Endothelial cell (in vitro differentiated cells): ENCODE measurements around the gene MACROD2. TPM values are rescaled to one million over a fixed set of nuclear protein-coding genes. Genes with fewer than 3 reads are reported as not detected.
A peak's percentile ranks its signal among the peaks of the same experiment; 100 is the strongest.

Experiments
- DNase-seq: peaks from one replicate; pipeline ENCODE4 v3.0.0; 2021; ENCODE audit warnings: low spot score
- H3K27ac Mint-ChIP-seq: one replicate; pipeline ENCODE4 v1.8.0; 2021; ENCODE audit warnings: mixed read lengths, inconsistent platforms; ENCODE audit not compliant: unreplicated experiment
- H3K27me3 Mint-ChIP-seq: one replicate; pipeline ENCODE4 v1.8.0; 2021; ENCODE audit warnings: mild to moderate bottlenecking, moderate library complexity, mixed read lengths, inconsistent platforms; ENCODE audit not compliant: unreplicated experiment
- H3K36me3 Mint-ChIP-seq: one replicate; pipeline ENCODE4 v1.8.0; 2021; ENCODE audit warnings: mild to moderate bottlenecking, low read depth, mixed read lengths, inconsistent platforms; ENCODE audit not compliant: unreplicated experiment
- H3K4me1 Mint-ChIP-seq: one replicate; pipeline ENCODE4 v1.8.0; 2021; ENCODE audit warnings: mild to moderate bottlenecking, mixed read lengths, inconsistent platforms; ENCODE audit not compliant: unreplicated experiment
- H3K4me3 Mint-ChIP-seq: one replicate; pipeline ENCODE4 v1.8.0; 2021; ENCODE audit warnings: mild to moderate bottlenecking, mixed read lengths, inconsistent platforms; ENCODE audit not compliant: unreplicated experiment
- H3K9me3 Mint-ChIP-seq: one replicate; pipeline ENCODE4 v1.8.0; 2021; ENCODE audit warnings: mixed read lengths, inconsistent platforms; ENCODE audit not compliant: unreplicated experiment
- total RNA-seq: library from RNA; stranded (reverse); fragmentation: NEBNext Ultra II Directional; extraction: Animal tissue kit (Norgen Biotek cat#: 25700); gene quantifications from one replicate; pipeline ENCODE4 v1.2.1, GENCODE V29; 2021; ENCODE audit not compliant: unreplicated experiment
- TF ChIP-seq, protein P1 (sequence below): fragments of 200-600 bp; sonication (generic); IDR thresholded peaks from one replicate; pipeline ENCODE4 v1.5.0; 2021; ENCODE audit warnings: antibody characterized with exemption; ENCODE audit not compliant: unreplicated experiment

Gene MACROD2
- total RNA-seq, 1 donor from 2014 or later: 6.4 TPM

DNA sequence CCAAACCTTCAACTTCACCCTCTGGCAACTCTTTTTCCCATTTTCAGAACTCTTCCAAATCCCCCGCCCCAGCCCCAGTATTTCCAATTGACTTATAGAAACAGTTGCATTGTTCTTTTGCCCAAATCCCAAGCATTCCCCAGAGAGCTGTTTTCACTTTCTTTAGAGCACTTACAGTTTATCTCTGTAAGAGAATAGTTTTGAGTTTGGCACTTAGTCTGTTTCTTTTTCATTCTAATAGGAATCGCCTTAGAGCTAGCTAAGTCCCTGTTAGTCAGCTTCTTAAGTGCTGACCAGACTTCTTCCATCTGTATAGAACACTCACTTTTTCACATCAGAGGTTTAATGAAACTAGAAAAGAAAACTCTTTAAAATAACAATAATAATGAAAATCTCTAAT, 716.3 kb downstream of the MACROD2 start:
- H3K27ac Mint-ChIP-seq: peak overlapping the region; percentile 70
- H3K4me3 Mint-ChIP-seq: no peak overlapping the region

DNA sequence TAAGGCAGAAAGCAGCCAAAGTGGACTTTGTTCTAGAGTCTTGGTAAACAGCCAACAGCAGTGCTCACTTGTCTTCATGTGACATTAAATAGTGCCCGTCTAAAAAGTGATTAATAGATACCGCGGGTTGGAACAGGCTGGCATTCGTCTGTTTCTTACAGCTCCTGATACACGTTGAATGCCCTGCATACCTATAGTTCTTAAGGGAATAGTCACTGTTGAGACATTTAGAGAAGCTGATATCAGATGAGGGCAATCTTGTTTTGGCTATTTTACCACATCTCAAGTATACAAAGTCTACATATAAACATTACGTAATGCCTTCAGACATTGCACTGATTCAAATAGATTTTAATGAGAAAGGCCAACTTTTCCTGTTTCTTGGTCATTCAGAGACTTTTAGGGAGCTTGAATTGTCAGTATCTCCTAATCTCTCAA, 717.0 kb downstream of the MACROD2 start:
- TF ChIP-seq, protein P1, sequence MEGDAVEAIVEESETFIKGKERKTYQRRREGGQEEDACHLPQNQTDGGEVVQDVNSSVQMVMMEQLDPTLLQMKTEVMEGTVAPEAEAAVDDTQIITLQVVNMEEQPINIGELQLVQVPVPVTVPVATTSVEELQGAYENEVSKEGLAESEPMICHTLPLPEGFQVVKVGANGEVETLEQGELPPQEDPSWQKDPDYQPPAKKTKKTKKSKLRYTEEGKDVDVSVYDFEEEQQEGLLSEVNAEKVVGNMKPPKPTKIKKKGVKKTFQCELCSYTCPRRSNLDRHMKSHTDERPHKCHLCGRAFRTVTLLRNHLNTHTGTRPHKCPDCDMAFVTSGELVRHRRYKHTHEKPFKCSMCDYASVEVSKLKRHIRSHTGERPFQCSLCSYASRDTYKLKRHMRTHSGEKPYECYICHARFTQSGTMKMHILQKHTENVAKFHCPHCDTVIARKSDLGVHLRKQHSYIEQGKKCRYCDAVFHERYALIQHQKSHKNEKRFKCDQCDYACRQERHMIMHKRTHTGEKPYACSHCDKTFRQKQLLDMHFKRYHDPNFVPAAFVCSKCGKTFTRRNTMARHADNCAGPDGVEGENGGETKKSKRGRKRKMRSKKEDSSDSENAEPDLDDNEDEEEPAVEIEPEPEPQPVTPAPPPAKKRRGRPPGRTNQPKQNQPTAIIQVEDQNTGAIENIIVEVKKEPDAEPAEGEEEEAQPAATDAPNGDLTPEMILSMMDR: no peak
- Mint-ChIP-seq H3K4me3 (no peak overlapping the region), H3K27ac (peak overlapping the region; percentile 96), H3K36me3 (no peaks in the 10 kb centered on the region), H3K4me1 (peaks cover 42% of the 10 kb centered on the region), H3K27me3 (no peaks in the 10 kb centered on the region), H3K9me3 (no peaks in the 10 kb centered on the region)
- no peak for DNase-seq

More for the DNA sequence above, 716.3 kb downstream of the MACROD2 start:
- TF ChIP-seq, protein P1: no peak
- Mint-ChIP-seq H3K4me1 (peaks cover 46% of the 10 kb centered on the region), H3K9me3 (no peaks in the 10 kb centered on the region), H3K27me3 (no peaks in the 10 kb centered on the region), H3K36me3 (no peaks in the 10 kb centered on the region)
- DNase-seq: no peak

DNA sequence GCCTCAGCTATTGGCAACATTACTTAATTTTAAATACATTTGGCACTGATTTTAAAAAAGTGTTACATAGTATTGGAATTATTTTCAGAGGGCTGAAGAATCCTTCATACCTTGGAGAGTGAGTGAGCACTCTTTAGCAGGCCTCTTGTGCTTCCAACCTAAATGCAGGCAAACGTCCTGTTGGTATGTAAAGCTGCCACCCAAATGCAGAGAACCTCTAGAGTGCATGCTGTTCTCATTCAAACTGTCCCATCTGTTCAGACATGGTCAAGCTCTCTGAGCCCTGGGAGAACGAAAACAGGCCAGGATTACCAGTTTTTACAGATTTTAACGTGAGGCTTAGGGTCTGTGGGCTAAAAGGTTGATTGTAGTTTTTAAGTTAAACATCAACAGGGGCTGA, 720.1 kb downstream of the MACROD2 start:
- Mint-ChIP-seq H3K4me3 (no peak overlapping the region), H3K9me3 (no peaks in the 10 kb centered on the region), H3K36me3 (no peaks in the 10 kb centered on the region), H3K27me3 (no peaks in the 10 kb centered on the region), H3K4me1 (peaks cover 42% of the 10 kb centered on the region), H3K27ac (peak overlapping the region; percentile 11)
- DNase-seq: no peak
- TF ChIP-seq, protein P1: no peak

DNA sequence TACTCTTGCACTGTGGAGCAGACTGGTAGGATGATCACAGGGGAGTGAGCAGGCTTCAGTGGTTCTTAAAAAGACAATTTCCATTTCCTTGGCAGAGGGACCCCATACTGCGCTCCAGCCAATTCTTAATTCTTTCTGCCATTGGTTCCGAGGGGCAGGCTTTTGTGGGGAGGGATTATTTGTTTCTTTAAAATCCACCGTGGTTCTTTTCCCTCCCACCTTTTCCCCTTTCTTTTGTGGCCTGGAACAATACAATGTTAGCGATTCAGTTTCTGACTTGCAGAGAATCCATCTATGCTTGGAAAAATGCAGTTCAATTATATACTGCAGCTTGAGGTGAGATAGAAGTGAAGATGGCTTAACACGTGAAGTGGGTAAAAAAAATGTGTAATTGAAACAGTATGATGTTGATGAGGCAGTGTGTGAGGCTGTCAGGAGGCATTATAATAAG, 721.1 kb downstream of the MACROD2 start:
- Mint-ChIP-seq H3K27ac (peak overlapping the region; percentile 11), H3K36me3 (no peaks in the 10 kb centered on the region), H3K4me3 (no peak overlapping the region), H3K4me1 (peaks cover 42% of the 10 kb centered on the region), H3K9me3 (no peaks in the 10 kb centered on the region), H3K27me3 (no peaks in the 10 kb centered on the region)
- DNase-seq: no peak
- TF ChIP-seq, protein P1: no peak

DNA sequence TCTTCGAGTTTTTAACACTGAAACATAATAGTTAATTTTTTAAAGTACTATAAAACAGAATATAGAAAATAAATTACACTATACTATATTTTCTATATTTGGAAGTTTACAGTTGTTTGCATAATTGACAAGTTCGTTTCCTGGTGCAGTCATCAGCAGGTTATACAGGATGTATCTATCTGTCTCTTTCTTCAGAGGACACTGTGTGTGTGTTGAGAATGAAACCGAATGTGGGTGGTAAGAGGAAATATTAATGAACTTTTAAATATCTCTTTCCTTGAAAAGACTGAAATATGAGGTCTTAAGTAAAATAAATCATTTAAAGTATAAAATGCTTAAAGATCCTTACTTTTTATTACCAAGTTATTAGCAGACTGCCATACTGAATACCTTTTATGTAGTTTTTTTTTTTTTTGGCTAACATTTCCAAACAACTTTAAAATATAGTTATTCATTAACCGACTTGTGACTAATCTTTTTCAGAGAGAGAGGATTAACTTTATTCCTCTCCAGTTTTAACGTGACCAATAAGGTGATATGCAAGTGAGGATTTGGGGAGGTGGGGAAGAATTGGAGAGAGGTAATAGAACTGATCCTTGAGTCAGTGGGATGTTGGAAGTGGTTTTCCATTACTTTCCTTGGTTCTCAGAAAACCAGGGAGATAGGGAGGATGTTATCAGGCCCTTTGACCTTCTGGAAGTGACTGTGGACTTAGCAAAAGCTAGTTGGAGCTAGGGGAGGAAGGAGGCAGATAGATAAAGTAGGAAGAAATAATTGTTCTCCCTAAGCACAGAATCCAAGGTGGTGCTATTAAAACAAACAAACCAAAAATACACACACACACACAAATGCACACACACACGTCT, 722.1 kb downstream of the MACROD2 start:
- no peaks in the 10 kb centered on the region for H3K36me3 Mint-ChIP-seq
- no peak for DNase-seq
- TF ChIP-seq, protein P1: no peak
- no peaks in the 10 kb centered on the region for H3K9me3 Mint-ChIP-seq
- H3K4me3 Mint-ChIP-seq: no peak overlapping the region
- H3K27ac Mint-ChIP-seq: peak overlapping the region; percentile 64
- H3K4me1 Mint-ChIP-seq: peaks cover 37% of the 10 kb centered on the region
- no peaks in the 10 kb centered on the region for H3K27me3 Mint-ChIP-seq
